A549 (cell line): Measurements from ENCODE around the gene ROCK1.

Experiments used
- CBX2 ChIP-seq: fragments of 200-600 bp; sonication (generic); IDR thresholded peaks from 2 replicates; pipeline ENCODE4 v1.6.1; 2016; ENCODE audit warnings: low read depth, mild to moderate bottlenecking, borderline replicate concordance
- CHD2 ChIP-seq: fragments of 150-350 bp; IDR thresholded peaks from 2 replicates; pipeline ENCODE4 v1.6.1; 2014; ENCODE audit warnings: low read length; ENCODE audit not compliant: partially characterized antibody
- CTCF ChIP-seq: fragments of >200 bp; sonication (Bioruptor Twin); formaldehyde crosslinking; IDR thresholded peaks from 3 replicates; pipeline ENCODE4 v1.5.1; 2016
- ELK1 ChIP-seq: fragments of 150-350 bp; IDR thresholded peaks from 2 replicates; pipeline ENCODE4 v1.6.1; 2014; ENCODE audit warnings: low read depth, mild to moderate bottlenecking, low read length
- EP300 ChIP-seq, 2 experiments: fragments of >200 bp; sonication (Bioruptor Twin); formaldehyde crosslinking; IDR thresholded peaks; 2 replicates in 1 of 2; 3 replicates in 1 of 2; pipeline ENCODE4 v1.6.1; 2016 to 2017
- ESRRA ChIP-seq: fragments of 150-350 bp; IDR thresholded peaks from 2 replicates; pipeline ENCODE4 v1.6.1; 2014; ENCODE audit warnings: mild to moderate bottlenecking, low read length, borderline replicate concordance
- FOSB ChIP-seq: fragments of 250-450 bp; sonication (Bioruptor Pico); IDR thresholded peaks from 2 replicates; pipeline ENCODE4 v1.5.0; 2020; ENCODE audit warnings: mild to moderate bottlenecking, moderate library complexity
- HES2 ChIP-seq: fragments of >200 bp; sonication (Bioruptor Twin); formaldehyde crosslinking; IDR thresholded peaks from 2 replicates; pipeline ENCODE4 v1.6.1; 2016
- JUN ChIP-seq, 2 experiments: fragments of >200 bp; sonication (Bioruptor Twin); formaldehyde crosslinking; IDR thresholded peaks; 2 replicates in 1 of 2; 3 replicates in 1 of 2; pipeline ENCODE4 v1.6.1; 2016 to 2017
- KDM5A ChIP-seq: fragments of 200-600 bp; sonication (generic); IDR thresholded peaks from 2 replicates; pipeline ENCODE4 v1.6.1; 2016; ENCODE audit warnings: antibody characterized with exemption, mild to moderate bottlenecking
- MAX ChIP-seq: IDR thresholded peaks from 2 replicates; pipeline ENCODE4 v1.6.1; 2012
- POLR2A ChIP-seq: IDR thresholded peaks from 2 replicates; pipeline ENCODE4 v1.6.1; 2012; ENCODE audit warnings: mild to moderate bottlenecking, low read length

- no peak for TF ChIP-seq ESRRA
- TF ChIP-seq MAX = no peak
- no peak for TF ChIP-seq CTCF
- TF ChIP-seq EP300 (IDR thresholded peaks at IDR 0.05) = no peak
- TF ChIP-seq FOSB (CRISPR knock-in tag) = no peak
- TF ChIP-seq ELK1 = no peak
- no peak for TF ChIP-seq CHD2
- TF ChIP-seq POLR2A = no peak
- TF ChIP-seq KDM5A = no peak
- no peak for TF ChIP-seq JUN (IDR thresholded peaks at IDR 0.05)
- no peak for TF ChIP-seq CBX2
- TF ChIP-seq HES2 = no peak
Measured at GRCh38 chr18:21093133-21093532, 18.5 kb downstream of the ROCK1 start.
